Liver (tissue), 9 donors: ENCODE measurements around the gene ATP1B1. TPM values are rescaled to one million over a fixed set of nuclear protein-coding genes. Genes with fewer than 3 reads are reported as not detected.

Source experiments
- DNase-seq: peaks from one replicate; pipeline ENCODE4 v3.0.0-alpha.2; 2017; ENCODE audit warnings: low spot score
- H3K27ac ChIP-seq, 2 donors: one replicate each; pipeline ENCODE4 v1.7.0; 2013; ENCODE audit warnings: inconsistent platforms in 2 of 2, low read length in 2 of 2, control low read depth in 1 of 2, low read depth in 1 of 2, mild to moderate bottlenecking in 1 of 2
- H3K27me3 ChIP-seq, 4 donors: one replicate each; pipeline versions ENCODE4 v1.6.1 to v1.7.0; 2013; ENCODE audit warnings: low read length in 3 of 4, inconsistent platforms in 1 of 4, mild to moderate bottlenecking in 1 of 4, moderate library complexity in 1 of 4; ENCODE audit not compliant: control insufficient read depth in 4 of 4, insufficient read depth in 4 of 4
- H3K36me3 ChIP-seq, 4 donors: one replicate each; pipeline versions ENCODE4 v1.6.1 to v1.7.0; 2013; ENCODE audit warnings: low read length in 3 of 4, mild to moderate bottlenecking in 3 of 4, low read depth in 1 of 4, moderate library complexity in 1 of 4; ENCODE audit not compliant: control insufficient read depth in 4 of 4, insufficient read depth in 3 of 4
- H3K4me1 ChIP-seq, 4 donors: one replicate each; pipeline versions ENCODE4 v1.6.1 to v1.7.0; 2013; ENCODE audit warnings: low read length in 3 of 4, mild to moderate bottlenecking in 3 of 4, moderate library complexity in 1 of 4; ENCODE audit not compliant: control insufficient read depth in 4 of 4, insufficient read depth in 4 of 4
- H3K4me3 ChIP-seq, 3 donors: one replicate each; pipeline versions ENCODE4 v1.6.1 to v1.7.0; 2013; ENCODE audit warnings: low read length in 3 of 3, control low read depth in 1 of 3, low read depth in 1 of 3, mild to moderate bottlenecking in 1 of 3
- H3K9ac ChIP-seq, 2 donors: one replicate each; pipeline ENCODE4 v1.7.0; 2013; ENCODE audit warnings: low read length in 2 of 2, mild to moderate bottlenecking in 2 of 2, moderate library complexity in 2 of 2, control low read depth in 1 of 2, low read depth in 1 of 2
- H3K9me3 ChIP-seq, 4 donors: one replicate each; pipeline versions ENCODE4 v1.6.1 to v1.7.0; 2013; ENCODE audit warnings: low read length in 3 of 4; ENCODE audit not compliant: control insufficient read depth in 4 of 4
- ATF3 ChIP-seq: IDR thresholded peaks from 2 replicates; pipeline ENCODE4 v1.6.1; 2016; ENCODE audit warnings: antibody characterized with exemption
- CTCF ChIP-seq: fragments of 150-350 bp; IDR thresholded peaks from 2 replicates; pipeline ENCODE4 v1.5.1; 2017; ENCODE audit warnings: improper control_type of control experiment, low read depth, low read length; ENCODE audit not compliant: missing input control
- EGR1 ChIP-seq, 2 donors: IDR thresholded peaks; 2 replicates each; pipeline ENCODE4 v1.6.1; 2016 to 2018; ENCODE audit warnings: antibody characterized with exemption in 2 of 2, low read depth in 2 of 2
- FOXA1 ChIP-seq: IDR thresholded peaks from 2 replicates; pipeline ENCODE4 v1.6.1; 2016; ENCODE audit warnings: antibody characterized with exemption
- FOXA2 ChIP-seq: IDR thresholded peaks from 2 replicates; pipeline ENCODE4 v1.6.1; 2016; ENCODE audit warnings: antibody characterized with exemption
- GABPA ChIP-seq, 2 donors: IDR thresholded peaks in 1 of 2; conservative IDR thresholded peaks in 1 of 2; 2 replicates each; pipeline ENCODE4 v1.6.1; 2016; ENCODE audit warnings: antibody characterized with exemption in 2 of 2, mild to moderate bottlenecking in 1 of 2, moderate library complexity in 1 of 2
- HNF4A ChIP-seq, 2 donors: conservative IDR thresholded peaks; 2 replicates each; pipeline ENCODE4 v1.6.1; 2016; ENCODE audit warnings: antibody characterized with exemption in 2 of 2, mild to moderate bottlenecking in 2 of 2
- HNF4G ChIP-seq: IDR thresholded peaks from 2 replicates; pipeline ENCODE4 v1.6.1; 2016; ENCODE audit warnings: antibody characterized with exemption
- JUND ChIP-seq, 2 donors: IDR thresholded peaks; 2 replicates each; pipeline ENCODE4 v1.6.1; 2016; ENCODE audit warnings: antibody characterized with exemption in 2 of 2
- MAX ChIP-seq: IDR thresholded peaks from 2 replicates; pipeline ENCODE4 v1.6.1; 2016; ENCODE audit warnings: antibody characterized with exemption
- NR2F2 ChIP-seq: IDR thresholded peaks from 2 replicates; pipeline ENCODE4 v1.6.1; 2016; ENCODE audit warnings: antibody characterized with exemption
- RAD21 ChIP-seq, 2 donors: IDR thresholded peaks; 2 replicates each; pipeline ENCODE4 v1.6.1; 2016; ENCODE audit warnings: antibody characterized with exemption in 2 of 2, mild to moderate bottlenecking in 2 of 2
- REST ChIP-seq: IDR thresholded peaks from 2 replicates; pipeline ENCODE4 v1.6.1; 2016; ENCODE audit warnings: antibody characterized with exemption, mild to moderate bottlenecking
- RXRA ChIP-seq, 2 donors: IDR thresholded peaks; 2 replicates each; pipeline ENCODE4 v1.6.1; 2017 to 2018; ENCODE audit warnings: antibody characterized with exemption in 2 of 2, mild to moderate bottlenecking in 1 of 2
- SP1 ChIP-seq: IDR thresholded peaks from 2 replicates; pipeline ENCODE4 v1.6.1; 2018; ENCODE audit warnings: antibody characterized with exemption, mild to moderate bottlenecking
- TAF1 ChIP-seq: conservative IDR thresholded peaks from 2 replicates; pipeline ENCODE4 v1.6.1; 2016; ENCODE audit warnings: antibody characterized with exemption, mild to moderate bottlenecking
- YY1 ChIP-seq: IDR thresholded peaks from 2 replicates; pipeline ENCODE4 v1.6.1; 2016; ENCODE audit warnings: antibody characterized with exemption, mild to moderate bottlenecking
- ZBTB33 ChIP-seq: IDR thresholded peaks from 2 replicates; pipeline ENCODE4 v1.6.1; 2016; ENCODE audit warnings: antibody characterized with exemption
- WGBS: extraction: QIAGEN DNeasy Blood & Tissue Kit; methylation state at CpG from one replicate; pipeline ENCODE4 v1.1.7; 2013; 5-methylcytosine and 5-hydroxymethylcytosine counted together
- polyA plus RNA-seq, 2 donors: library from polyadenylated mRNA; stranded (reverse) in 1 of 2; unstranded in 1 of 2; fragments of 200-250 nt in 1 of 2; fragments of >200 nt in 1 of 2; fragmentation: Nextera tagmentation in 1 of 2; extraction: Ambion mirVana in 1 of 2; gene quantifications; one replicate each; pipeline versions ENCODE4 v1.2.1 to v1.2.3, GENCODE V29; 2013 to 2015
- total RNA-seq, 2 donors: library from RNA; depleted of rRNA; stranded (reverse); fragments of >200 nt; gene quantifications; one replicate each; pipeline ENCODE4 v1.2.3, GENCODE V29; 2014
- donor health status: healthy.
- donor health status: healthy.
- donor health status: healthy.
- donor health status: healthy.
- donor health status: healthy.

ATP1B1 gene
- total and polyA plus RNA-seq, 4 donors, result 36.1 to 57.0 (median 46.5) TPM

GRCh38 chr1:169115891-169116585 is 9.5 kb downstream of the ATP1B1 start:
- WGBS, result 37% methylated on average over 14 of the region's 14 CpGs
- no peaks in the 10 kb centered on the region for H3K27me3 ChIP-seq
- peaks cover 7 to 30% (median 19%) of the 10 kb centered on the region in 4 donors for H3K4me1 ChIP-seq
- DNase-seq, result peak; percentile 61
- peak overlapping the region in 1 of 3 donors; percentile 11 for H3K4me3 ChIP-seq
- H3K9me3 ChIP-seq, result no peaks in the 10 kb centered on the region
- H3K9ac ChIP-seq, result no peak overlapping the region
- H3K27ac ChIP-seq, result peak overlapping the region; percentile 77 to 82
- H3K36me3 ChIP-seq, result peaks cover 4 to 37% (median 14%) of the 10 kb centered on the region in 4 donors
- peak; percentile 87 to 92 for TF ChIP-seq EGR1 (IDR thresholded peaks at IDR 0.05; ENCODE audit: low read depth in 2 of 2)
- TF ChIP-seq RAD21 (IDR thresholded peaks at IDR 0.05), result peak; percentile 53 to 71
- no peak for TF ChIP-seq TAF1
- peak; percentile 70 for TF ChIP-seq ATF3
- peak; percentile 98 to 99 for TF ChIP-seq RXRA (IDR thresholded peaks at IDR 0.05)
- no peak for TF ChIP-seq FOXA1
- TF ChIP-seq MAX, result no peak
- peak; percentile 40 for TF ChIP-seq NR2F2
- TF ChIP-seq SP1, result peak; percentile 98
- TF ChIP-seq YY1, result peak; percentile 88
- no peak for TF ChIP-seq ZBTB33
- peak; percentile 72 for TF ChIP-seq REST
- TF ChIP-seq CTCF, result no peak
- TF ChIP-seq HNF4G, result peak; percentile 57
- peak; percentile 83 to 90 for TF ChIP-seq JUND (IDR thresholded peaks at IDR 0.05)
- peak; percentile 64 to 69 for TF ChIP-seq HNF4A (conservative IDR thresholded peaks at IDR 0.05)
- TF ChIP-seq GABPA (IDR thresholded peaks at IDR 0.05 in 1 of 2, conservative IDR thresholded peaks at IDR 0.05 in 1 of 2), result peak in 1 of 2 donors; percentile 63
- peak; percentile 35 for TF ChIP-seq FOXA2
